Right renal pelvis (tissue), 4 donors: ENCODE measurements around the gene BUB3. TPM values are rescaled to one million over a fixed set of nuclear protein-coding genes. Genes with fewer than 3 reads are reported as not detected.
"Not testable (repeated sequence)": the region's sequence is repeated elsewhere in the genome, so short reads cannot be mapped to it uniquely, and the experiment has no call there.

Experiments used
- DNase-seq, 4 donors: peaks; one replicate each; pipeline ENCODE4 v3.0.0-alpha.2; 2013; ENCODE audit warnings: low read depth in 4 of 4, low spot score in 3 of 4, missing footprints in 1 of 4
- polyA plus RNA-seq, 4 donors: library from polyadenylated mRNA; unstranded; fragments of 120-200 nt; gene quantifications; one replicate each; pipeline ENCODE4 v1.2.1, GENCODE V29; 2013; ENCODE audit not compliant: insufficient read length in 4 of 4

Gene BUB3
- polyA plus RNA-seq, 4 donors = 121 to 137 (median 128) TPM

GRCh38 chr10:123150986-123151736, 3.0 kb upstream of the BUB3 start:
- DNase-seq = no peak

DNA sequence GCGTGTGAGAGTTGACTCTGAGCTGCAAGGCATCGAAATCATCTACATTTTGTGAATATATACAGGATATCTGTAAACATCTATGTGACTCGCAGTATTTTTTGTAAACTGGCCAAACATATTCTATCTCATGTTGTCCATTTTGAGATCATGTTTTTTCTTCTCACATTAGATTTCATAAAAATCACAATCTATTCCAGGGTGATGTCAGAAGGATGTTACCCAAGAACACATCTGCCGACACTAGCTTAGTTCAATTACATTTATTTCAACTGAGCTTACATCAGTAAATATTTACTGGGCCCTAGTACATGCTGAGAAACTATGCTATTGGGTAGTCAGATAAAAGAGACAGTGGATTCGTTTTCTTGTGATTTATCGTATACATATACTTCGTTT, 2.5 kb upstream of the BUB3 start:
- DNase-seq = no peak

- no peak for DNase-seq
Observed at GRCh38 chr10:123153486-123154091, 613 bp upstream of the BUB3 start.

DNA sequence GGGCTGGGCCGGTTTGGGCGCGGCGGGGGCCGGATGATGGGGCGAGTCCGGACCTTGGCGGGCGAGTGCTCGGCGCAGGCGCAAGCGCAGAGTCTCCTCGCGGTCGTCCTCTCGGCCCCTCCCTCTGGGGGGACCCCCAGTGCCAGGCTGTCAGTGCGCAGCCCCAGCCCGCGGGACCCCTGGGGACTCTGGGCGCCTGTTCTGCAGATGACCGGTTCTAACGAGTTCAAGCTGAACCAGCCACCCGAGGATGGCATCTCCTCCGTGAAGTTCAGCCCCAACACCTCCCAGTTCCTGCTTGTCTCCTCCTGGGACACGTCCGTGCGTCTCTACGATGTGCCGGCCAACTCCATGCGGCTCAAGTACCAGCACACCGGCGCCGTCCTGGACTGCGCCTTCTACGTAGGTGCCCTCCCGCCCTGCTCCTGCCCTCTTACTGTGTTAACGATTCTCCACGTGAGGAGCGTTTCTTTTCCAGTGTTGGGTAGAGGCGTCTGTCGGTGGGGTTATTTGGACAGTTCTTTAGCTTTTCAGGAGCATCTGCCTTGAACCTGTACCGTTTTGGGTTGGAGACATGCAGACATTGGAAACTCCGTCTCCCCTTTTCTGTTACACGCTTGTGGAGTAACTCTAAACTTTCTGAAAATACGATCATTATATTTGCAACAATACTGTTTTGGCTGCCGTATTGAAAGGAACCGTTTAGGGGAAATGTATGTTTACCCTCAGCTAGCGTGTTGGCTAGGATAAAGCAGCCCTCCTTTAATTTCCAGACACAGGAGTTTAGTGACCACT, 706 bp downstream of the BUB3 start:
- DNase-seq = no peak

DNA sequence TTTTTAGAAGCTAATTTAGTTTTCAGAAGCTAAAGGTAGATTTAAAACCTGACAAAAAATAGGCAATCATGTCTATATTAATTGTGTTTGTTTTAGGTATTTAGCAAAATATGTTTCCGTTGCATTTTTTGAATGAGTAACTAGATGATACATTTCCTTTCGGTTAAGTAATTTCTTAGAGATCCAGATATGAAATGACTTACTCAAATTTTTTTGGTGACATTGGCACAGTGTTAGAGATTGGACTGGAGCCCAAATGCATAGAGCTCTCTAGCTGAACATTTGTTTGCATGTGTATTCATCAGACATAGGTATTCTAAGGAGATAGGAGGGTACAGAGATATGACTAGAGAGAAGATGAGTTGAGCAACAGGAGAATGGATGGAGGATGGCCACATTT, 1.9 kb downstream of the BUB3 start:
- DNase-seq = no peak

GRCh38 chr10:123157210-123157609, 3.0 kb downstream of the BUB3 start:
- no peak for DNase-seq

DNA sequence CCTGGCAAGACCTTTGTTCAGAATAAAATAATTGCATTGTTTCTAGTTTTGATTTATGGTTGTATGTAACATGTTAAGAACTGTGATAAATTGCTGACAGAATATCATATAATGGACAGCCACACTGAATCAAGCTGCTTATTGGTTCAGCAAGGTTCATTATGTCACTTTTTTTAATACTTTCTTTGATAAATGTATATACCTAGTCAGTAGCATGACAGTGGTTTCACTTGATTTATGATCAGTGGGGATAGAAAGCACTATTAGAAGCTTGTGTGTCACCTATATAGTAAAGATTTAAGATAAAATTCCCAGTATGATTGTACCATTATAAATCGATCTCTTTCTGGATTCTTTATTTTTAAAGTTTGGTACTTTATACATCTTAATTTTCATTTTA, 4.5 kb downstream of the BUB3 start:
- no peak for DNase-seq

- DNase-seq = no peak
Observed at GRCh38 chr10:123160311-123160980, 6.2 kb downstream of the BUB3 start.

- no peak for DNase-seq
Observed at GRCh38 chr10:123164319-123164718, 10.1 kb downstream of the BUB3 start.

- no peak for DNase-seq
Observed at GRCh38 chr10:123165445-123166072, 11.4 kb downstream of the BUB3 start.

GRCh38 chr10:123166618-123167017, 12.4 kb downstream of the BUB3 start:
- no peak for DNase-seq

DNA sequence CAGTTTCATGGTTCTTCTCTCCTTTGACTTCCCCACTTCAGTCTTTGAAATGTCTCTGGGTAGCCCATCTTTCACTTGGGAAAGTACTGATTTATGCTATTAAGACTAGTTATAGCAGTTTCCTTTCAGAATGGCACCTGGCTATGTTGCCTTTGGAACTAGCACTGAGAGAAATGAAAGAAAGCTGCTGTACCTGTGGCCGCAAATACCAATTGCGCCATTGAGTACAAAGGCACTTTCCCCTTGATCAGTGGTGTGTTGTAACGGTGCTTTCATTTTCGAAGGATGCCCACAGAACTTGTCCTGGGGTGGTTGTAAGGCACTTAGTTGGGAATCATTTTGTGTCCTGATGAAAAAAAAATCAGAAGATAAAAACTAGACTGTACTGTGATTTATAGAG, 16.8 kb downstream of the BUB3 start:
- no peak for DNase-seq

DNA sequence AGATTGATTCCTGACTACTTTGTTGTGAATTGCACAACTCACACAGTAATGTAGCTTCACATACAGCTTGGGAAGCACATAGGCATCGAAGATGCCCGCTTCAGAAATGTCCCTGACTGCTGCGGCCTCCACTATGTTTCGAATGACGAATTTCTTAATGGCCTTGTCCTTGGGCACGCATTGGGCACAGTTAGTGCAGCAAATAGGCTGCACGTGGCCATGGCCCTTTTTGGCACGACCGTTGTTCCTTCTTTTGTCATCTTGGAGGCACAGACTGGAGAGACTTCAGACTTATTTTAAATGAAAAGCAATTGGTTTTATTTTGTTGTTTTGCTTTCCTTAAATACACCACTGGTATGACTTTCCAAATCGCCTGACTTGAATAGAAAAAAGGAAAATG, 17.4 kb downstream of the BUB3 start:
- DNase-seq = not testable (repeated sequence)

DNA sequence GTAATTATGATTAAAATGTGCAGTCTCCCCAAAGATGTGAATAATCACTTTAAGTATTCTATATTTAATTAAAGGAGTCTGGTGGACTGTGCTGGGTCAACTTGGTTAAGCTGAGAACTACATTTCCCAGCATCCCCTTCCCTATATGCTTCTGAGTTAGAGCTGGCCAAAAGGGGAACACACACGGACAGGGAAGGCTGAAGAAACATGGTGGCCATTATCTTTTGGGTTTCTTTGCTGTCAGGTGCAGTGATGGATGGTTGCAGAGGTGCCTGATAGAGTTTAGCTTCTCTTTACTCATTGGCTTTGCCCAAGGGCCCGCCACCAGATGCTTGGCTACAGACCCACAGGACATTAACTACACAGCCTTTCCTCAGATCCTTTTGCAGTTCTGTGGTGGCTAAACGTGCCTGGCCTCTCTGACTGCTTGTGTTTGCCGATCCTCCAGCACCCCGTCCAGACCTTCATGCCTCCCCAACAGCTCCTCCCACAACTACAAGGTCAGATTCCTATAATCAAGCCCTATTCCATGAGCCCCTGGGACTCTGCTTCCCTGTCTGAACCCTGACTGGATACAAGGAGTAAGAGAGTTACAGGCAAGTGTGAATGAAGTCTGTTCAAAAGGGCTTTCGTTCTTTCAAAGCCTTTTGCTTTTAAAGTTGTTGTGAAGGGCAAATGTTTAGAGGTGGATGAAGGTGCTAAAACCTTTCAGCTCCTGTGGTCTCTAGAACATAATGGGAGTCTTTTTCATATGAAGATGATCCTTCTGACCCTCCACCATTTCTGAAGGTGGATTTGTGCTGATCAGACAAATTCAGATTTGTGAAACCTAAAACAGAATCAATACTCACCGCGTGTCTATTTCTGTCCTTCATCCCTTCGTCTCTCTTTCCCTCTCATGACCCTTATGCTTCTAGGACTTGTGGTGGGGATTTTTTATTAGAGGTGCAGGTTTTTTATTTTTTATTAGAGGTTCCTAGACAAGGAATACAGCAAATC, 21.5 kb downstream of the BUB3 start:
- no peak for DNase-seq

GRCh38 chr10:123178390-123178789, 24.2 kb downstream of the BUB3 start:
- DNase-seq = not testable (repeated sequence)

- no peak for DNase-seq
Observed at GRCh38 chr10:123180101-123181090, 26.2 kb downstream of the BUB3 start.

DNA sequence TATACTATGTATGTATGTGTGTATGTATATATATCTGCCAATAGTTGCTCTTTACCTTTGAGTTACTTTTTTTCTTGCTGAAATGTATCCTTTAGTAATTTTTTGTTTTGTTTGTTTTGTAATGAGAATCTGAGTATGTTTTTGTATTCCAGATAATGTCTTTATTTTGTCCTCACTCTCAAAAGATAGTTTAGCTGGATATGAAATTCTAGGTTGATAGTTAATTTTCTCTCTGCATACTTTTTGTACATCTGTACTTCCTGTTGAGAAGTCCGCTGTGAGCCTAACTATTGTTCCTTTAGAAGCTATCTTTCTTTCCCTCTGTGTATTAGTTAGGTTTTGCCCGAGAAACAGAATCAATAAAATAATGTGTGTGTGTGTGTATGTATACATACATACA, 29.5 kb downstream of the BUB3 start:
- DNase-seq = no peak

- DNase-seq = no peak
Observed at GRCh38 chr10:123187781-123188180, 33.6 kb downstream of the BUB3 start.
